ENCODE measurements around the gene CBR1.

Gene CBR1

DNA sequence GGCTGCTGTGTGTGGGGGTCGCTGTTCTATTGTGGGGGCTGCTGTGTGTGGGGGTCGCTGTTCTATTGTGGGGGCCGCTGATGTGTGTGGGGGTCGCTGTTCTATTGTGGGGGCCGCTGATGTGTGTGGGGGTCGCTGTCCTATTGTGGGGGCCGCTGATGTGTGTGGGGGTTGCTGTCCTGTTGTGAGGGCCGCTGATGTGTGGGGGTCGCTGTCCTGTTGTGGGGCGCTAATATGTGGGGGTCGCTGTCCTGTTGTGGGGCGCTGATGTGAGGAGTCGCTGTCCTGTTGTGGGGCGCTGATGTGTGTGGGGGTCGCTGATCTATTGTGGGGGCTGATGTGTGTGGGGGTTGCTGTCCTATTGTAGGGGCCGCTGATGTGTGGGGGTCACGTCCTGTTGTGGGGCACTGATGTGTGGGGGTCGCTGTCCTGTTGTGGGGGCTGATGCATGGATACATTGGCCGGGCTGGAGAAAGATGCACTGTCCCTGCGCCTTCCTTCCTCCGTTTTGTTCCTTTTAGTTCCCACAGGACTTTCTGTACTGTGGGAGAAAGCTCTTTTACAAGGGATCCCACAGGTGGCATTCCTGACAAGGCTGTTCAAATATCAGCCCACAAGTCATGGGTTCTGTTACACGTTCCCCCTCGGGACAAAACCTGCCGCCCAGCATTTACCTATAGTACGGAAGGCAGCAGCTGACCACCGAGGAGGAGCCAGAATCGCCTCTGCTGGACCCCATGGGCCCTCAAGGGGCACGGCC lies 37.0 kb upstream of the CBR1 start:
- no peaks in the 10 kb centered on the region for H3K9me3 ChIP-seq (ENCODE audit: control insufficient read depth, low read length)
- H3K36me3 ChIP-seq (ENCODE audit: control insufficient read depth, insufficient read depth, low read length), result peaks cover 31% of the 10 kb centered on the region
- WGBS, 2 experiments (ENCODE audit: insufficient coverage in 2 of 2), result 89 to 97% methylated on average over 10 to 18 of the region's 28 CpGs
- no peak overlapping the region for H3K27ac ChIP-seq (ENCODE audit: low read depth, low read length, severe bottlenecking)
- H3K4me1 ChIP-seq (ENCODE audit: control insufficient read depth, insufficient read depth, low read length, poor library complexity, severe bottlenecking), result no peaks in the 10 kb centered on the region
- H3K4me3 ChIP-seq (ENCODE audit: extremely low read depth, insufficient read depth, low read length, poor library complexity, severe bottlenecking), result no peak overlapping the region

DNA sequence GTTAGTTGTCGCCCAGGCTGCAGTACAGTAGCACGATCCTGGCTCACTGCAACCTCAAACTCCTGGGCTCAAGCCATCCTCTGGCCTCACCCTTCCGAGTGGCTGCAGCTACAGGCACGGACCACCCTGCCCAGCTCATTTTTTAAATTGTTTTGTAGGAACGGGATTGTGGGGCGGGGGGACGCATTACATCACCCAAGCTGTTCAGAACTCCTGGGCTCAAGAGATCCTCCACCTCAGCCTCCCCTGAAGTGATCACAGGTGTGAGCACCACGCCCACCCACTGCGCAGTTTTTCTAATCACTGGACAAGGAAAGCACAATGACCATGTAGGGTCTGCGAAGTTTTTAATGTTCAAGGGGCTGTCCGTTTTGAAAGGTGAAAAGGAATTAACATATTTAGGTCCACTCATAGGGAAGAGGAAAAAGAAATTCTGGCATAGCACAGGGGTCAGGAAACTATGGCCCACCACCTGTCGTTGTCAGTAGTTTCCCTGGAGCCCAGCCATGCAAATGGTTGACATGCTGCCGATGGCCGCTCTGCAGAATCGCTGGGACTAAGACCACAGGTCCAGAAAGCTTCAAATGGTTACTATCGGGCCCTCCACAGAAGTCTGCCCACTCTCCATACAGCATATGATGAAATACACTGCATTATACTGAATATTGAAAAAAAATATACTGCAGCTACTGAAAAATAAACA lies 35.5 kb upstream of the CBR1 start:
- H3K36me3 ChIP-seq (ENCODE audit: control insufficient read depth, insufficient read depth, low read length), result peaks cover 46% of the 10 kb centered on the region
- no peaks in the 10 kb centered on the region for H3K9me3 ChIP-seq (ENCODE audit: control insufficient read depth, low read length)
- no peak overlapping the region for H3K4me3 ChIP-seq (ENCODE audit: extremely low read depth, insufficient read depth, low read length, poor library complexity, severe bottlenecking)
- no peaks in the 10 kb centered on the region for H3K4me1 ChIP-seq (ENCODE audit: control insufficient read depth, insufficient read depth, low read length, poor library complexity, severe bottlenecking)
- WGBS, 2 experiments (ENCODE audit: insufficient coverage in 2 of 2), result 84 to 91% methylated on average over 10 to 14 of the region's 16 CpGs
- H3K27ac ChIP-seq (ENCODE audit: low read depth, low read length, severe bottlenecking), result no peak overlapping the region

DNA sequence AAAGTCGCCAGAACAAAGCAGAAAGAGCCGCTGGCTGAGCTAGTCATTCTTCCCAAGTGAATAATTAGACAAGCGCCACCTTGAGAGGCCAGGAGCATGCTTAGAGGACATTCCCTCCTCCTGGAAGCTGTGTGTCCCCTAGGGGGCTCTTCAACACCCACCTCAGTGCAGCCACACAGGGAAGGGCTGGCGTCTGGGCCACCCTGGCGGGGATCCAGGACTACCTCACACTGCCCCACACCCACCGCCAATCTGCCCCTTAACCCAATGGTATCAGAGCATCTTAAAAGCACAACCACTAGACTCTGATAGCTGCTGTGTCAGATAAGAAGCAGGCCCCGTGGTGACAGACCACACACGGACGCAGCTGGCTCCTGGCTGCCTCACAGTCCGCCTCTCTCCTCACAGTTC lies 34.4 kb upstream of the CBR1 start:
- WGBS, 2 experiments (ENCODE audit: insufficient coverage in 2 of 2), result 80 to 85% methylated on average over 10 of the region's 10 CpGs
- H3K4me1 ChIP-seq (ENCODE audit: control insufficient read depth, insufficient read depth, low read length, poor library complexity, severe bottlenecking), result no peaks in the 10 kb centered on the region
- H3K36me3 ChIP-seq (ENCODE audit: control insufficient read depth, insufficient read depth, low read length), result peaks cover 55% of the 10 kb centered on the region
- H3K4me3 ChIP-seq (ENCODE audit: extremely low read depth, insufficient read depth, low read length, poor library complexity, severe bottlenecking), result no peak overlapping the region
- H3K9me3 ChIP-seq (ENCODE audit: control insufficient read depth, low read length), result no peaks in the 10 kb centered on the region
- no peak overlapping the region for H3K27ac ChIP-seq (ENCODE audit: low read depth, low read length, severe bottlenecking)

DNA sequence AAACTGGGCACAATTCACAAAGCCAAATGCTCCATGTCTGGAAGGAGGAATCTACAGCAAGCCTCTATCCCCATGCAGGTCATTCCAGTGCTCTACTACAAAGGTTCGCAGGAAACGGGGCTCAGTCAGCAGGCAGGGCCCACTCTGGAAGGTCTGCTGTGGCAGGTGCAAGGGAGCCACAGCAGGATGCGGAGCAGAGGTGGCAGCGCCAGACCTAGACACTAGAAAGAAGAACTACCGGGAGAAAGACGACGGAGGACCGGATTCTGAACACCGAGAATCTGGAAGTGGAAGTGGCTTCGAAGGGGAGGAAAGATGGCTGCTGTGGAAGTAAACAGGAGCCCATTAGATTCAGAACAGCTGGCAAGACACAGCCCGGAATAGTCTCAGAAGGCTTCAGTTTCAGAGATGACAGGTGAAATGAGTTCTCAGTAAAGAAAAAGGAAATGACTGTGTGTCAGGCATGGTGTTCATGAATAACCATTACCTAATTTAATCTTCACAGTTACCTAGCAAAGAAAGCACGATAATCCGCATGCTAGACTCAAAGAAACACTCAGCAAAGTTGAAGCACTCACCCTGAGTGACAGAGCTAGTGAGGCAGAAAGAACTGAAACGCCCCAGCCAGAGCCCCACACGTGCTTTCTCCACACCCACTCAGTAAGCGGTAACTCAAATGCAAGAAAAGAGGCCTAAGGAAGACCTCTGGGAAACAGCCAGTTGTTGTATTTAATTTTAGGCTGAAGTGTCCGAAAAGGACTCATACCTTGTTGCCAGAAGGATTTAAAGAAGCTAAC lies 30.9 kb upstream of the CBR1 start:
- Histone ChIP-seq H3K36me3 (ENCODE audit: control insufficient read depth, insufficient read depth, low read length) (peaks cover 80% of the 10 kb centered on the region), H3K27ac (ENCODE audit: low read depth, low read length, severe bottlenecking) (no peak overlapping the region), H3K4me3 (ENCODE audit: extremely low read depth, insufficient read depth, low read length, poor library complexity, severe bottlenecking) (no peak overlapping the region), H3K9me3 (ENCODE audit: control insufficient read depth, low read length) (no peaks in the 10 kb centered on the region), H3K4me1 (ENCODE audit: control insufficient read depth, insufficient read depth, low read length, poor library complexity, severe bottlenecking) (no peaks in the 10 kb centered on the region)
- 93% methylated on average over 10 to 14 of the region's 17 CpGs for WGBS, 2 experiments (ENCODE audit: insufficient coverage in 2 of 2)

DNA sequence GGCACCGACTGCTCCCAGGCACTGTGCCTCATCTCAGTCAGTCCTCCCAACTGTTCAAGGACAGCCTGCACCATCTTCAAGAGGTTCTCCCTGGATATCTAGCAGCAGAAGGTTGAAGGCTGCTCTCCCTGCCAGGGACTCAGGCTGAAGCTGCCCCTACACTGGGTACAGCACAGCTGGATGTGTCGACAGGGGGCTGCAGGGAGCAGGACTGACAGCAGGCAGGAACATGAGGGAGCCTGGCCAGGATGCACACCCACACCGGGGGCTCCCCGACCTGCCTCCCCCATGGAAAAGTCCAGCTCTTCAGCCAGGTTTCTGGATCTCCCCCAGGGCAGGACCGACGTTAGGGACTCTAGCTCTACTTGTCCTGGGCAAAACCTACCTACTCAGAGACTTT lies 30.0 kb upstream of the CBR1 start:
- 94 to 97% methylated on average over 4 to 6 of the region's 6 CpGs for WGBS, 2 experiments (ENCODE audit: insufficient coverage in 2 of 2)
- H3K9me3 ChIP-seq (ENCODE audit: control insufficient read depth, low read length), result no peaks in the 10 kb centered on the region
- no peak overlapping the region for H3K4me3 ChIP-seq (ENCODE audit: extremely low read depth, insufficient read depth, low read length, poor library complexity, severe bottlenecking)
- no peak overlapping the region for H3K27ac ChIP-seq (ENCODE audit: low read depth, low read length, severe bottlenecking)
- H3K4me1 ChIP-seq (ENCODE audit: control insufficient read depth, insufficient read depth, low read length, poor library complexity, severe bottlenecking), result no peaks in the 10 kb centered on the region
- peaks cover 89% of the 10 kb centered on the region for H3K36me3 ChIP-seq (ENCODE audit: control insufficient read depth, insufficient read depth, low read length)

DNA sequence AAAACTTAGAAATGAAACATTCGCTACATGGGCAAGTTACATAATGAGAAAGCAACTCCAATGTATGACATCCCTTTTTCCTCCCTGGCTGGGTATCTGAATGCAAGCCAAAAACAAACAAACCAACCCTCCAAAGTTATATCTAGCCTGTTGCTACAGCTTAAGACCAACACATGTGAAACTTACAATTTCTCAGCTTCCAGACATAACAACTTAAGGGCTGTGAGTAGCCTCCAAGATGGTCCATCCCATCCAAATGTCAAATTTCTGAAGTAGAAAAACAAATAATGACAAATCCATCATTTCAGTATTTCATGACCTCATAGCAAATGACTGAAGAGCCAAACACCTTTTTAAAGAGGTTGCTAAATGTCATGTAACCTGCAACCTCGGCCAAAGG lies 29.4 kb upstream of the CBR1 start:
- WGBS, 2 experiments (ENCODE audit: insufficient coverage in 2 of 2), result 89 to 92% methylated on average over 2 of the region's 2 CpGs
- H3K4me3 ChIP-seq (ENCODE audit: extremely low read depth, insufficient read depth, low read length, poor library complexity, severe bottlenecking), result no peak overlapping the region
- peaks cover 90% of the 10 kb centered on the region for H3K36me3 ChIP-seq (ENCODE audit: control insufficient read depth, insufficient read depth, low read length)

DNA sequence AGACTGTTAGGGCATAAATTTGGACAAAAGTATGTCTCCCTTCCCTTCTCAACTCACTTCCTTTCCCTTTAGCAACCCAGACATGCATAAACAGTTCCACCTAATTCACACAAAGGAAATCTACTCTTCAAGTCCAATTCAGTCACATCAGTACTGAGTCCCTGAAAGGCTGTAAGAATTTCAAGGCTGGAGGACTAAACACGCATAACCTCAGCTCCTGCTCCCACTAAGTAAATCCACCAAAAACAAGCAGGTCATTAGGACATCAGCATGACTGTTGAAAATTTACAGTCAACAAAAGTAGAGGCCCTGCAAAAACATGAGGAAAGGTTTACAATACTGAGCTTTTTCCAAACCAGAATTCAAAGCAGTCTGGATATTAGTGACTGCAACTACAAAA lies 27.9 kb upstream of the CBR1 start:
- Histone ChIP-seq H3K9me3 (ENCODE audit: control insufficient read depth, low read length) (no peaks in the 10 kb centered on the region), H3K27ac (ENCODE audit: low read depth, low read length, severe bottlenecking) (no peak overlapping the region), H3K4me1 (ENCODE audit: control insufficient read depth, insufficient read depth, low read length, poor library complexity, severe bottlenecking) (no peaks in the 10 kb centered on the region), H3K36me3 (ENCODE audit: control insufficient read depth, insufficient read depth, low read length) (peaks cover 89% of the 10 kb centered on the region), H3K4me3 (ENCODE audit: extremely low read depth, insufficient read depth, low read length, poor library complexity, severe bottlenecking) (no peak overlapping the region)
- WGBS, 2 experiments (ENCODE audit: insufficient coverage in 2 of 2), result 100% methylated on average over 1 of the region's 1 CpG

More for the DNA sequence above, 29.4 kb upstream of the CBR1 start:
- Histone ChIP-seq H3K27ac (ENCODE audit: low read depth, low read length, severe bottlenecking) (no peak overlapping the region), H3K4me1 (ENCODE audit: control insufficient read depth, insufficient read depth, low read length, poor library complexity, severe bottlenecking) (no peaks in the 10 kb centered on the region), H3K9me3 (ENCODE audit: control insufficient read depth, low read length) (no peaks in the 10 kb centered on the region)

DNA sequence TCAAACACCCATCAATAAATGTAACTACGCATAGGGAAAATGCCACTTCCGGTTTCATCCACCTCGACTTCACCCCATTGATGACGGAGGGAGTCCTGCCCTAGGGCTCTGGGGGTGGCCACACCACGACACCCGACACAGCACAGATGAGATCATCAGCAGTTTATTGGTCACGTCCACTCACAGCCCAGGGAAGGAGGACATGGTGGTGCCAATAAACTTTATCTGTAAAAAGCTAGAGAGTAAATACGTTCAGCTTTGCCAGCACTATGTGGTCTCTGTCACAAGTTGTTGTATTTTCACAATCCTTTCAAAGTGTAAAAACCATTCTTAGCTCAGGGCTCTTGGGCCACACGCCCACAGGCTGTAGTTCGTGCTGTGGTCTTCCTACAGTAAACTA lies 25.8 kb upstream of the CBR1 start:
- Histone ChIP-seq H3K4me3 (ENCODE audit: extremely low read depth, insufficient read depth, low read length, poor library complexity, severe bottlenecking) (no peak overlapping the region), H3K9me3 (ENCODE audit: control insufficient read depth, low read length) (no peaks in the 10 kb centered on the region), H3K4me1 (ENCODE audit: control insufficient read depth, insufficient read depth, low read length, poor library complexity, severe bottlenecking) (no peaks in the 10 kb centered on the region), H3K27ac (ENCODE audit: low read depth, low read length, severe bottlenecking) (no peak overlapping the region), H3K36me3 (ENCODE audit: control insufficient read depth, insufficient read depth, low read length) (peaks cover 87% of the 10 kb centered on the region)
- 90 to 92% methylated on average over 9 to 10 of the region's 10 CpGs for WGBS, 2 experiments (ENCODE audit: insufficient coverage in 2 of 2)

DNA sequence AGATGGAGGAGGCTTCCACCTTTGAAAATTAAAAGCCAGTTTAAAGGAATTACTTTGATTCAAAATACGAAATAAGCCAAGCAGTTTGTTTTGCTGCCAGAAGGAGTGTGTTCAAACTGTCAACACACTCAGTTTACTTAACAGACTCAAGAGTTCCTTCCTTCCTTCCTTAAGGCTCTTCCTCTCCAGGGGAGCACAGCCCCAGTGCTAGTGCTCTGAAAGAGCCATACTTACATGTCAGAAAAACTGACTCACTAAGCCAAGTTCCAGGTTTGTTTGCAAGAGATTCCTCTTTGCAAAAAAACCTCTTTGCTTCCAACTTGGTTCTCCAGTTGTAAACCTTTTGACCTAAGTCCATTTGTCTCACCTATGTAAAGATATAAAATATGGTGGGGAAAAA lies 23.8 kb upstream of the CBR1 start:
- peaks cover 90% of the 10 kb centered on the region for H3K36me3 ChIP-seq (ENCODE audit: control insufficient read depth, insufficient read depth, low read length)
- H3K9me3 ChIP-seq (ENCODE audit: control insufficient read depth, low read length), result no peaks in the 10 kb centered on the region
- 100% methylated on average over 1 of the region's 1 CpG; no CpG with 5 or more reads in 1 of the 2 experiments for whole genome bisulfite sequencing, 2 experiments (ENCODE audit: insufficient coverage in 2 of 2)
- H3K4me3 ChIP-seq (ENCODE audit: extremely low read depth, insufficient read depth, low read length, poor library complexity, severe bottlenecking), result no peak overlapping the region
- H3K27ac ChIP-seq (ENCODE audit: low read depth, low read length, severe bottlenecking), result no peak overlapping the region
- no peaks in the 10 kb centered on the region for H3K4me1 ChIP-seq (ENCODE audit: control insufficient read depth, insufficient read depth, low read length, poor library complexity, severe bottlenecking)

DNA sequence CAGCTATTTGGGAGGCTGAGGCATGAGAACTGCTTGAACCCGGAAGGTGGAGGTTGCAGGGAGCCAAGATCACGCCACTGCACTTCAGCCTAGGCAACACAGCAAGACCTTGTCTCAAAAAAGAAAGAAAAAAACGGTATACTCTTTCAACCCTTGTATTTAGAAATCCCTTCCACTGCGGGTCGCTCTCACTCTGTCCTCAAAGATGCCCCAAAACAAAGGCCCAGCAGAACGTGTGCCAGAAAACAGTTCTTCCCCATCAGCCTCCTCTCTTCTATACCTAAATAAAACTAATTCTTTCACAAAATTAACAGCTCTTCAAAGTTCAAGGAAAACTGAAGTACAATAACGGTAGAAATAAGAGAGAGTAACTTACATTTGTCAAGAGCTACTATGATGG lies 22.7 kb upstream of the CBR1 start:
- Histone ChIP-seq H3K9me3 (ENCODE audit: control insufficient read depth, low read length) (no peaks in the 10 kb centered on the region), H3K27ac (ENCODE audit: low read depth, low read length, severe bottlenecking) (no peak overlapping the region), H3K36me3 (ENCODE audit: control insufficient read depth, insufficient read depth, low read length) (peaks cover 85% of the 10 kb centered on the region), H3K4me3 (ENCODE audit: extremely low read depth, insufficient read depth, low read length, poor library complexity, severe bottlenecking) (no peak overlapping the region), H3K4me1 (ENCODE audit: control insufficient read depth, insufficient read depth, low read length, poor library complexity, severe bottlenecking) (no peaks in the 10 kb centered on the region)
- WGBS, 2 experiments (ENCODE audit: insufficient coverage in 2 of 2), result 85 to 95% methylated on average over 3 to 5 of the region's 7 CpGs
